ENCODE results near the gene ASTN2.

DNA sequence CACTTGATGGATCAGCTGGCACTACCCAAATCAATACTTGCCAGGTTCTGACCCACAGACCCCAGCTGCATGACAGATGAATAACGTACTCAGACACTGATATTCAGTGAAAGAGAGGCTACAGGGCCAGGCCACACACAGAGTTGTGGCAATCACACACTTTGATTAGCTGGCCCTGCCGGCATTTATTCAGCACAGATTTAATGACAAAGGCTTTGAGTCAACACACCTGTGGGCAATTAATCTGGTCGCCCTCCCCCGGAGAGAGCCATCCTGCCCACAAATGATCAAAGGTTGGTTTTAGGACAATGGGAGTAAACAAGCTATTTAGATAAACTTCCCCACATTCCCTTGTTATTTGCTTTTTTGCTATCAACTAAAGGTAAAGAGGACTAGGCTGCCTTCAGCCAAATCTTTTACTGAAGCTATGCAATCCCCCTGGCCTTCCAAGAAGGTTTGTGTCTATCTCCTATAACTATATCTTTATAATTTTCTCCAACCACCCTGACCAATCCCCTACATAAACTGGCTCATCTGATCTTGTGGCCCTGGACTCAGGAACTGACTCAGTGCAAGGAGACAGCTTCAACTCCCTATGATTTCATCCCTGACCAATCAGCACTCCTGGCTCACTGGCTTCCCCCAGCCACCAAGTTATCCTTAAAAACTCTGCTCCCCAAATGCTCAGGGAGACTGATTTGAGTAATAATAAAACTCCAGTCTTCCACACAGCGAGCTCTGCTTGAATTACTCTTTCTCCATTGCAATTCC is 740.5 kb downstream of the ASTN2 start:
- TF ChIP-seq, protein P1, sequence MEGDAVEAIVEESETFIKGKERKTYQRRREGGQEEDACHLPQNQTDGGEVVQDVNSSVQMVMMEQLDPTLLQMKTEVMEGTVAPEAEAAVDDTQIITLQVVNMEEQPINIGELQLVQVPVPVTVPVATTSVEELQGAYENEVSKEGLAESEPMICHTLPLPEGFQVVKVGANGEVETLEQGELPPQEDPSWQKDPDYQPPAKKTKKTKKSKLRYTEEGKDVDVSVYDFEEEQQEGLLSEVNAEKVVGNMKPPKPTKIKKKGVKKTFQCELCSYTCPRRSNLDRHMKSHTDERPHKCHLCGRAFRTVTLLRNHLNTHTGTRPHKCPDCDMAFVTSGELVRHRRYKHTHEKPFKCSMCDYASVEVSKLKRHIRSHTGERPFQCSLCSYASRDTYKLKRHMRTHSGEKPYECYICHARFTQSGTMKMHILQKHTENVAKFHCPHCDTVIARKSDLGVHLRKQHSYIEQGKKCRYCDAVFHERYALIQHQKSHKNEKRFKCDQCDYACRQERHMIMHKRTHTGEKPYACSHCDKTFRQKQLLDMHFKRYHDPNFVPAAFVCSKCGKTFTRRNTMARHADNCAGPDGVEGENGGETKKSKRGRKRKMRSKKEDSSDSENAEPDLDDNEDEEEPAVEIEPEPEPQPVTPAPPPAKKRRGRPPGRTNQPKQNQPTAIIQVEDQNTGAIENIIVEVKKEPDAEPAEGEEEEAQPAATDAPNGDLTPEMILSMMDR (IDR thresholded peaks at IDR 0.05), result no peak
- TF ChIP-seq POLR2A (IDR thresholded peaks at IDR 0.05), result no peak
- TF ChIP-seq EP300 (IDR thresholded peaks at IDR 0.05), result no peak
